ENCODE data around the gene SET.

GRCh38 chr9:128654481-128654880 lies 34.5 kb upstream of the SET start:
- TF ChIP-seq POLR2A (IDR thresholded peaks at IDR 0.05): no peak
- no peak for TF ChIP-seq CTCF (IDR thresholded peaks at IDR 0.05)
